Measurements from ENCODE around the gene NMNAT2. TPM values are rescaled to one million over a fixed set of nuclear protein-coding genes. Genes with fewer than 3 reads are reported as not detected.
A peak's percentile ranks its signal among the peaks of the same experiment; 100 is the strongest.

The NMNAT2 gene
- 43.8 and 50.2 TPM in 2 replicates for polyA plus RNA-seq
- polyA minus RNA-seq = 90.3 and 99.2 TPM in 2 replicates

DNA sequence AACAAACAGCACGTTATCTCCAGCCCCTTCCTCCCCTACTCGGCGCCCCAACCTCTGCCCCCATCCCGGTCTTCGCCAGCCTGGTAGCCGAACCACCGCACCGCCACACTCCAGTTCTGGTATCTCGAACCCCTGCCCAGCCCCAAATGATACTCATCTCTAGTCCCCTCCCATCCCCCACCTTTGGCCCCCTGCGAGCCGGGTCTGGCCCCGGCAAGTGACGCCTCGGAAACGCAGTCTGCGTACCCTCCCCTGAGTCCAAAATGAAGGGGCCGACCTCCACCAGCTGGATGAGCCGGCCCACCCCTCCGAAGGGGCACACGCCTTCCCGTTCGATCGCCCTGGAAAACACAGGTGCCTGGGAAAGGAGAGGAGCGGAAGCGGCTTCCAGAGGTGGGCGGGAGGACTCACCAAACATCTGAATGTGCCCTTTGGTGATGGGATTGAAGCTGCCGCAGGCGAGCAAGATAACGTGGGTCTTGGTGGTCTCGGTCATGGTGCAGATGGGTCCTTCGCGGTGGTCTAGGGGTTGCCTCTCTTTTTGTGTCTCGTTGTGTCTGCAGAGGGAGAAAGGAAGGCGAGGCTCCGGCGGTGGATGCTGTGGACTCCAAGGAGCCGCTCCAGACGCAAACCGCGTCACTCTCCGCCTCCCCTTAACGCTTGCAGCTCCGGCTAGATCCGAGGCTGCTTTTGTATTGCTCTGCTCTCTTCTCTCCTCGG is at the start of gene NMNAT2:
Gene NMNAT2 (minus strand): TSS at position 609 of the 720 bp plus-strand sequence. CDS start 113 bp downstream, at position 496.
- no peaks in the 10 kb centered on the region for H3K27me3 ChIP-seq (ENCODE audit: insufficient read depth, low read depth, low read length)
- peak within 1 kb of the TSS; percentile 97 for H3K9ac ChIP-seq (ENCODE audit: low read length)
- peaks cover 40% of the 10 kb centered on the region for H3K79me2 ChIP-seq (replicated peaks; ENCODE audit: insufficient read depth, low read length)
- peak within 1 kb of the TSS; percentile 98 for H3K27ac ChIP-seq (ENCODE audit: low read length)
- H3K36me3 ChIP-seq (ENCODE audit: insufficient read depth, low read length) = no peaks in the 10 kb centered on the region
- peaks cover 4% of the 10 kb centered on the region for H3F3A ChIP-seq (ENCODE audit: insufficient read depth, low read length, poor library complexity, severe bottlenecking)
- TF ChIP-seq TAF1 (IDR thresholded peaks at IDR 0.05; ENCODE audit: low read depth) (peak; percentile 75), CTCF (IDR thresholded peaks at IDR 0.05; ENCODE audit: poor library complexity, severe bottlenecking) (no peak), POLR2AphosphoS5 (IDR thresholded peaks at IDR 0.05) (peak; percentile 97), EZH2 (IDR thresholded peaks at IDR 0.05; ENCODE audit: borderline replicate concordance, insufficient read depth, low read length, poor library complexity, severe bottlenecking) (no peak), EP300 (conservative IDR thresholded peaks at IDR 0.05; ENCODE audit: poor library complexity, severe bottlenecking) (no peak), RAD21 (conservative IDR thresholded peaks at IDR 0.05) (peak; percentile 48), MXI1 (conservative IDR thresholded peaks at IDR 0.05; ENCODE audit: poor library complexity, severe bottlenecking) (peak; percentile 69), SMC3 (conservative IDR thresholded peaks at IDR 0.05; ENCODE audit: poor library complexity) (peak; percentile 52)
- TF ChIP-seq, protein P1, sequence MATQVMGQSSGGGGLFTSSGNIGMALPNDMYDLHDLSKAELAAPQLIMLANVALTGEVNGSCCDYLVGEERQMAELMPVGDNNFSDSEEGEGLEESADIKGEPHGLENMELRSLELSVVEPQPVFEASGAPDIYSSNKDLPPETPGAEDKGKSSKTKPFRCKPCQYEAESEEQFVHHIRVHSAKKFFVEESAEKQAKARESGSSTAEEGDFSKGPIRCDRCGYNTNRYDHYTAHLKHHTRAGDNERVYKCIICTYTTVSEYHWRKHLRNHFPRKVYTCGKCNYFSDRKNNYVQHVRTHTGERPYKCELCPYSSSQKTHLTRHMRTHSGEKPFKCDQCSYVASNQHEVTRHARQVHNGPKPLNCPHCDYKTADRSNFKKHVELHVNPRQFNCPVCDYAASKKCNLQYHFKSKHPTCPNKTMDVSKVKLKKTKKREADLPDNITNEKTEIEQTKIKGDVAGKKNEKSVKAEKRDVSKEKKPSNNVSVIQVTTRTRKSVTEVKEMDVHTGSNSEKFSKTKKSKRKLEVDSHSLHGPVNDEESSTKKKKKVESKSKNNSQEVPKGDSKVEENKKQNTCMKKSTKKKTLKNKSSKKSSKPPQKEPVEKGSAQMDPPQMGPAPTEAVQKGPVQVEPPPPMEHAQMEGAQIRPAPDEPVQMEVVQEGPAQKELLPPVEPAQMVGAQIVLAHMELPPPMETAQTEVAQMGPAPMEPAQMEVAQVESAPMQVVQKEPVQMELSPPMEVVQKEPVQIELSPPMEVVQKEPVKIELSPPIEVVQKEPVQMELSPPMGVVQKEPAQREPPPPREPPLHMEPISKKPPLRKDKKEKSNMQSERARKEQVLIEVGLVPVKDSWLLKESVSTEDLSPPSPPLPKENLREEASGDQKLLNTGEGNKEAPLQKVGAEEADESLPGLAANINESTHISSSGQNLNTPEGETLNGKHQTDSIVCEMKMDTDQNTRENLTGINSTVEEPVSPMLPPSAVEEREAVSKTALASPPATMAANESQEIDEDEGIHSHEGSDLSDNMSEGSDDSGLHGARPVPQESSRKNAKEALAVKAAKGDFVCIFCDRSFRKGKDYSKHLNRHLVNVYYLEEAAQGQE (IDR thresholded peaks at IDR 0.05; ENCODE audit: borderline replicate concordance) = peak; percentile 90
- H3K9me3 ChIP-seq (ENCODE audit: low read length) = no peaks in the 10 kb centered on the region
- H3K9me2 ChIP-seq (ENCODE audit: insufficient read depth, low read length) = no peaks in the 10 kb centered on the region
- H4K20me1 ChIP-seq (ENCODE audit: insufficient read depth) = peaks cover 7% of the 10 kb centered on the region
- peak within 1 kb of the TSS; percentile 90 for H2AFZ ChIP-seq (ENCODE audit: low read depth, low read length)
- peak within 1 kb of the TSS; percentile 71 for H3K4me2 ChIP-seq (ENCODE audit: low read length)
- H3K4me3 ChIP-seq (ENCODE audit: low read length) = peak within 1 kb of the TSS; percentile 90

GRCh38 chr1:183467687-183468086 is 49.5 kb upstream of the NMNAT2 start:
- Histone ChIP-seq H3K36me3 (ENCODE audit: insufficient read depth, low read length) (no peaks in the 10 kb centered on the region), H2AFZ (ENCODE audit: low read depth, low read length) (no peak overlapping the region), H3K27ac (ENCODE audit: low read length) (no peak overlapping the region), H4K20me1 (ENCODE audit: insufficient read depth) (no peaks in the 10 kb centered on the region), H3F3A (ENCODE audit: insufficient read depth, low read length, poor library complexity, severe bottlenecking) (no peaks in the 10 kb centered on the region), H3K27me3 (ENCODE audit: insufficient read depth, low read depth, low read length) (no peaks in the 10 kb centered on the region), H3K4me2 (ENCODE audit: low read length) (no peak overlapping the region), H3K4me3 (ENCODE audit: low read length) (no peak overlapping the region), H3K79me2 (replicated peaks; ENCODE audit: insufficient read depth, low read length) (no peaks in the 10 kb centered on the region), H3K9me2 (ENCODE audit: insufficient read depth, low read length) (no peaks in the 10 kb centered on the region), H3K9me3 (ENCODE audit: low read length) (no peaks in the 10 kb centered on the region), H3K9ac (ENCODE audit: low read length) (no peak overlapping the region)
- TF ChIP-seq MXI1 (conservative IDR thresholded peaks at IDR 0.05; ENCODE audit: poor library complexity, severe bottlenecking) (no peak), EP300 (conservative IDR thresholded peaks at IDR 0.05; ENCODE audit: poor library complexity, severe bottlenecking) (no peak), CTCF (IDR thresholded peaks at IDR 0.05; ENCODE audit: poor library complexity, severe bottlenecking) (no peak), SMC3 (conservative IDR thresholded peaks at IDR 0.05; ENCODE audit: poor library complexity) (no peak), TAF1 (IDR thresholded peaks at IDR 0.05; ENCODE audit: low read depth) (no peak), EZH2 (IDR thresholded peaks at IDR 0.05; ENCODE audit: borderline replicate concordance, insufficient read depth, low read length, poor library complexity, severe bottlenecking) (no peak), RAD21 (conservative IDR thresholded peaks at IDR 0.05) (no peak), POLR2AphosphoS5 (IDR thresholded peaks at IDR 0.05) (no peak)
- TF ChIP-seq, protein P1 (IDR thresholded peaks at IDR 0.05; ENCODE audit: borderline replicate concordance) = no peak
